LNCaP clone FGC (cell line): ENCODE measurements around the gene CPOX.
"Not testable (repeated sequence)": the region's sequence is repeated elsewhere in the genome, so short reads cannot be mapped to it uniquely, and the experiment has no call there.

Experiments
- DNase-seq: peaks from one replicate; pipeline ENCODE4 v3.0.0-alpha.2; 2011; ENCODE audit warnings: low read depth
- H3K4me3 ChIP-seq: 2 replicates; pipeline ENCODE4 v1.5.1; 2011; ENCODE audit warnings: mild to moderate bottlenecking, low read depth, low read length, control low read depth
- CTCF ChIP-seq: IDR thresholded peaks from 2 replicates; pipeline ENCODE4 v1.5.1; 2012; ENCODE audit warnings: mild to moderate bottlenecking; ENCODE audit not compliant: control insufficient read depth, insufficient read depth; ENCODE audit errors: extremely low read depth

CPOX gene

GRCh38 chr3:98593046-98593936, at the start of gene CPOX:
TSS of gene CPOX (minus strand) at chr3:98593611. CDS start at chr3:98593504, 107 bp downstream.
- H3K4me3 ChIP-seq = peak within 1 kb of the TSS; percentile 80
- peak; percentile 75 for DNase-seq
- no peak for TF ChIP-seq CTCF

GRCh38 chr3:98642769-98643168, 49.4 kb upstream of the CPOX start:
- not testable (repeated sequence) for DNase-seq, H3K4me3 ChIP-seq

DNA sequence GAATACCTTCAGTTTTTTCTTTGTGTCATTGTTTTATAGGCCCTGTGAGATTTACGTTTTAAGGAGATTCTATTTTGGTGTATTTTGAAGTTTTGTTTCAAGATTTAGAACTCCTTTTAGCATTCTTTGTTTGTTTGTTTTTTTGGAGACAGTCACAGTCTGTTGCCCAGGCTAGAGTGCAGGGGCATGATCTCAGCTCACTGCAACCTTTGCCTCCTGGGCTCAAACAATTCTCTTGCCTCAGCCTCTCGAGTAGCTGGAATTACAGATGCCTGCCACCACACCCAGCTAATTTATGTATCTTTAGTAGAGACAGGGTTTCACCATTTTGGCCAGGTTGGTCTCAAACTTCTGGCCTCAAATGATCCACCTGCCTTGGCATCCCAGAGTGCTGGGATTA, 48.3 kb upstream of the CPOX start:
- H3K4me3 ChIP-seq, DNase-seq: not testable (repeated sequence)

- not testable (repeated sequence) for DNase-seq, H3K4me3 ChIP-seq
These were observed 45.1 kb upstream of the CPOX start for GRCh38 chr3:98638515-98638914.

DNA sequence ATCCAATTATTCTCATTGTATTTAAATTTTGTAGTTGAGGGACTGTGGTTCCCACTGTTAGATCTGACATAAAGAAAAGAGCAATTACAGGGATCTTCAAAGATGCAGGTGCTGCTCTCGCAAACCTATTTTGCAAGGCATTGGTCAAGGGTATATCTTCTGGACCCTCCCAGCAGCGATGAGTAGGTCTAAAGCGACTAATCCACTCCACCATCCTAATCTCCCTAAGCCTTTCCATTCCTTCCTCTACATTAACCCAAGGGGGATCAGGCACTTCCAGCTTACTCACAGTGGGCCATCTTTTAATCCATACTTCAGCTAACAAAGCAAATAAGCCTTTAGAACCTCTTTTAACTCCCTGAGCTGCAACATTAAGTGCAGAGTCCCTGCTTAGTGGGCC, 37.0 kb upstream of the CPOX start:
- no peak for DNase-seq
- TF ChIP-seq CTCF = no peak
- no peak overlapping the region for H3K4me3 ChIP-seq

DNA sequence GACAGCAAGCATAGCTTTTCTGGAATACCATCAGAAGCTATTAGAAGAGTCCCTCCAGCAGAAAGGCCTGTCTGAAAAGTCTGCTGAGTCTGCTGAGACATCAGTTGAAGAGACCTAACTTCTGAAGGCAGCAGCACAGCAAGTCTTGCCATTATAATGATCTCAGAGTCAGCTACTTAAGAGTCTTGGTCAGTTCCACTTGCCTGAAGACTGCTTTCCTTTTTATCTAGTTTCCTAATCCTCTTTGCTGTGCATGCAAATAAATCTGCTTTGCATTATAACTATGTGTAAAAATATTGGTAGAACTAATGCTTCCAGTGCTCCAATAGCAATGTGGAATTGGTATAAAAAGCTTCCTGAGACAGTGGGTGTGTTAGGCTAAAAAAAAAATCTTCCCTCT, 34.9 kb upstream of the CPOX start:
- DNase-seq = no peak
- H3K4me3 ChIP-seq = no peak overlapping the region
- no peak for TF ChIP-seq CTCF

- no peak for TF ChIP-seq CTCF
- H3K4me3 ChIP-seq = no peak overlapping the region
- no peak for DNase-seq
These were observed 32.7 kb upstream of the CPOX start for GRCh38 chr3:98626151-98626550.

DNA sequence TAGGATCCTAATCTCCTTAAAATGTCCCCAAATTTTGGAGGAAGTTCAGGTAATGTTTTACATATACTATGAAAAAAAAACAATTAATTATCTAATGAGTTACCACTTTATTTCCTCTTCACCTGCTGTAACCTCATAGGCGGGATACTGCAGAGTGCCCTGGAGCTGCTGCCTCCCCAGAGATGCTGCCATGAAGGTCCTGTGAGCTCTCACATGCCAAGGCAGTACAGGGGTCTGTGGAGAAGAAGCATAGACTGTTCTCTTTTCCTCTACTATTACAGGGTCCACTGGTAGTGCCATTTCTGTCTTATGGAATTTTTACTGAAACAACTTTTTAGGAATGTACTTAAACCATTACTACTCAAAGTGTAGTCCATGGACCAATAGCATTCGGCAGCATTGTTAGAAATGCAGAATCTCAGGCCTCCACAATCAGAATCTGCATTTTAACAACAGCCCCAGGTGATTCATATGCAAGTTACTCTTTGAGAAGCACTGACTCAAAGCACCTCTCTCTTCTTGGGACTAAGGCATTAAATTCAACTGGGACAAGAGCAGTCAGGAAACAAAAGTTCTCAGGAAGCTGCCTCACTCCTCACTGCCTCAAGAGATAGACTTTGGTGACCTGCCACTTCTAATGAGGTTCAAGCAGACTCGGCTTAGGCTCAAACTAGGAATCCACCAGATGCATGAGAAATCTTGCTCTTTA, 30.3 kb upstream of the CPOX start:
- no peak overlapping the region for H3K4me3 ChIP-seq
- DNase-seq = no peak
- no peak for TF ChIP-seq CTCF
